Measurements from ENCODE around the gene CXCR1.
"Not testable (repeated sequence)": the region's sequence is repeated elsewhere in the genome, so short reads cannot be mapped to it uniquely, and the experiment has no call there.

The CXCR1 gene

DNA sequence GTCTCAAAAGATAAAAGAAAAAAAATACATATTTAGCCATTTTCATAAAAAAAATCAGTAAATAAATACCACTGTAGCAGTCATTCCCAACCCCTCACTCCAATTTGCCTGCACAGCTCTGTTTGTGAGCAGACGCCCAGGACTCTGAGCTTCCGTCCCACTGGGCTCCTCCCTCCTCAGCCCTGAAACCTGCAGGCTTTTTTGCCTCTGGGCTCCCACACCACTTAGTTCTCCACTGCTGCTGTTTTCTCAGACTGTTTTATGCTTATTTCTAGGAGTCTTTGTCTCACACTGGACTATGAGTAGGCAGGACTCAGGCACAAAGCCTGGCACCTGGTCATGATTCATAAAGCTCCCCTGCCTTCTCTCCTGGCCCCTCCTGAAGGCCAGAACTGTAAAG, 6.1 kb upstream of the CXCR1 start:
- peaks cover 4% of the 10 kb centered on the region for H3K27me3 Mint-ChIP-seq
- no peaks in the 10 kb centered on the region for H3K36me3 Mint-ChIP-seq (ENCODE audit: low read depth)
- no peak overlapping the region for H3K27ac Mint-ChIP-seq
- no peak overlapping the region for H3K4me3 Mint-ChIP-seq
- peaks cover 4% of the 10 kb centered on the region for H3K4me1 Mint-ChIP-seq (ENCODE audit: low read depth)
- H3K9me3 Mint-ChIP-seq = no peaks in the 10 kb centered on the region

DNA sequence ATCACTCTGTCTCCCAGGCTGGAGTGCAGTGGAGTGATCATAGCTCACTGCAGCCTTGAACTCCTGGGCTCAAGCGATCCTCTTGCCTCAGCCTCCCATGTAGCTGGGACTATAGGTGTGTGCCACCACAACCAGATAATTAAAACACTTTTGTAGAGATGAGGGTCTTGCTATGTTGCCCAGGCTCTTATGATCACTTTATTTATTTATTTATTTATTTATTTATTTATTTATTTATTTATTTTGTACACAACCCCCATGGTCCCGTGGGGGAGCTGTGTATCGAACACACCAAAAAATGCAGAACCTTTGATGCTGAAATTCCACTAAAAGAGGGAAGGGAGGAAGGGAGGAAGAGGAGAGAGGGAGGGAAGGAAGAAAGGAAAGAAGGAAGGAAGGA, 5.0 kb upstream of the CXCR1 start:
- H3K27ac Mint-ChIP-seq; H3K36me3 Mint-ChIP-seq (ENCODE audit: low read depth): not testable (repeated sequence)
- H3K4me1 Mint-ChIP-seq (ENCODE audit: low read depth) = peaks cover 15% of the 10 kb centered on the region

DNA sequence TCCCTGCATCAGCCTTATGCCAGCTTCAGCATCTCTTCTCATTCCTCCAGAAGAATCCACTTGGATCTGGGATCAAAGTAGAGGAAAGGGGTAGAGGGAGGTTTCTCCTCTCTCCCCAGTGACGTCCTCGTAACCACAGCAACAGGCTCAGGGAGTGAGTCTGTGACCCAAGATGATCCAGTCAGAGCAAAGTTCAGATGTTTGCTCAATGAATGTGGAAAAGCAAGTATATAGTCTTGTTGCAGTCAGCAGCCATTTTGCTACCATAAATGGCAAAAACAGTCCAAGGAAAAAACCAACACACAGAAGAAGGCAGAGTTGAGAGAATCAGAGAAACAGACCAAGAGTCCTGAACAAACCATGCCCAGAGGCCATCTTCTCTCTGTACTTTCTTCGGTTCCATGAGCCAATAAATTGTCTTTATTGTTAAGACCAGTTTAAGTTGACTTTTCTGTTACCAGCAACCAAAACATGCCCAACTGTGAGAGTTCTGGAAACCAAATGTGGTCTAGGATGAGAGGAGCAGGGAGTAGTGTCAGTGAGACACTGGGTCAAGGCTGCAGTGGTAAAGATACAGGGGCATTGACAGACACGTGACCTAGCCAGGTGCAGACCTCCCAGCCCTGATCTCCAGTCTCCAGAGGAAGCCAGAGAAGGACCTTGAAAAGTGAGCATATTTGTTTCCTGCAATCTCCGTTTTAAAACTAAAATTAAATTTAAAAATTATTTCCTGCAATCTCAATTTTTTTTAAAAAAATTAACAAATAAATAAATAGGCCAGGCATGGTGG, 3.2 kb upstream of the CXCR1 start:
- no peaks in the 10 kb centered on the region for H3K36me3 Mint-ChIP-seq (ENCODE audit: low read depth)
- H3K27me3 Mint-ChIP-seq = peaks cover 4% of the 10 kb centered on the region
- no peaks in the 10 kb centered on the region for H3K9me3 Mint-ChIP-seq
- no peak overlapping the region for H3K27ac Mint-ChIP-seq
- H3K4me3 Mint-ChIP-seq = no peak overlapping the region
- H3K4me1 Mint-ChIP-seq (ENCODE audit: low read depth) = peaks cover 20% of the 10 kb centered on the region

More for the DNA sequence above, 5.0 kb upstream of the CXCR1 start:
- H3K4me3 Mint-ChIP-seq, H3K9me3 Mint-ChIP-seq, H3K27me3 Mint-ChIP-seq: not testable (repeated sequence)

DNA sequence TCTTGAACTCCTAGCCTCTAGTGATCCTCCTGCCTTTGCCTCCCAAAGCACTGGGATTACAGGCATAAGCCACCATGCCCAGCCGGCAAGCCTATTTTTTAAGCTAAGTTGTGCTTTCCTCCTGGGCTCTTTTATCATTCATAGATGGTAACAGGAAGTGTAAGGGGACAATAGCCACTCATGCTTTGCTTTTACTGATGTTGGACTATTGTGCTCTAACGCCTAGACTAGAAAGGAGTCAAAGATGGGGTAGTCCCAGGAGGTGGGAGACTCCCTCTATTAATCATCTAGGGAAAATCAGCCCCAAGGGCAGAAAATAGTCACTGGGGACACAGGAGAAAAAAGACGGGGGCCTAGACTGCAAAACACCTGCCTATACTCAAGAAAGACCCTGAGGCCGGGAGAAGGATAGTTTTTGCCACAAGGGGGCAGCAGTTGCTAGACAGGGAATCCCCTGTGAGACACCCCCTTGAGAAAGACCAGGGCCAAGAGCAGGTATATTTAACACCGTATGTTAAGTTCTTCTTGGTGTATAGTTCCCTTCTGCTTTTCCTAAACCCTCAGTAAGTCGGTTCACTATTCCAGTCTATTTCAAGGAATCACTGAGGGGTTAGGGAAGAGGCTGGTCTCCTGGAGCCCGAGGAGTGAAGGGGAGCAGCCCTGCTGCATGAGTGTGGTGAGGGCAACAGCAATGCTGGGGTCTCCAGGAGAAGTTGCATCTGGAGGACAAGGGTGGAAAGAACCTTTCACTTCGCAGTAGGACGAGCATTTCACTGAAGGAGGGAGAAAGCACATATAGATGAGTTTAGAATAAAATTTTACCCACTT, 2.1 kb upstream of the CXCR1 start:
- H3K27ac Mint-ChIP-seq = no peak overlapping the region

DNA sequence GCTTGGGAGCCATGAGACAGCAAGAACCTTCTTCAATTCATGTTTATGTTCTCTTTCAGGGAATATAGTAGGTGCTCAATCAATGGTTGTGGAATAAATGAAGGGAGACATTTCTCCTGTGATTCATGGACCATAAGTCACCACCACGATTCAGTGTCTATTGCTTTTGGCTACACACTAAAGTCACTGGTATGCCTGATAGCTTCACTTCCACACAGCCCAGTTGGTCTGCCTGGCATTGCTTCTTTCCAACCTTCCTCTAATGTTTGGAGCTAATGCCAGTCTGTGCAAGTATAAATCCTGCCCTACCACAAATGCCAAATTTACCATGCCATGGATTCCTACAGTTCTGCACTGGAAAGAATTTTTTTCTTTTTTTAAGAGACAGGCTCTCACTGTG, 1.3 kb upstream of the CXCR1 start:
- no peaks in the 10 kb centered on the region for H3K36me3 Mint-ChIP-seq (ENCODE audit: low read depth)
- no peak overlapping the region for H3K27ac Mint-ChIP-seq
- peaks cover 4% of the 10 kb centered on the region for H3K27me3 Mint-ChIP-seq
- H3K9me3 Mint-ChIP-seq = no peaks in the 10 kb centered on the region
- H3K4me1 Mint-ChIP-seq (ENCODE audit: low read depth) = peaks cover 20% of the 10 kb centered on the region
- H3K4me3 Mint-ChIP-seq = no peak overlapping the region

More for the DNA sequence above, 2.1 kb upstream of the CXCR1 start:
- no peaks in the 10 kb centered on the region for H3K36me3 Mint-ChIP-seq (ENCODE audit: low read depth)
- H3K27me3 Mint-ChIP-seq = peaks cover 4% of the 10 kb centered on the region
- peaks cover 20% of the 10 kb centered on the region for H3K4me1 Mint-ChIP-seq (ENCODE audit: low read depth)
- H3K9me3 Mint-ChIP-seq = no peaks in the 10 kb centered on the region
- no peak overlapping the region for H3K4me3 Mint-ChIP-seq

DNA sequence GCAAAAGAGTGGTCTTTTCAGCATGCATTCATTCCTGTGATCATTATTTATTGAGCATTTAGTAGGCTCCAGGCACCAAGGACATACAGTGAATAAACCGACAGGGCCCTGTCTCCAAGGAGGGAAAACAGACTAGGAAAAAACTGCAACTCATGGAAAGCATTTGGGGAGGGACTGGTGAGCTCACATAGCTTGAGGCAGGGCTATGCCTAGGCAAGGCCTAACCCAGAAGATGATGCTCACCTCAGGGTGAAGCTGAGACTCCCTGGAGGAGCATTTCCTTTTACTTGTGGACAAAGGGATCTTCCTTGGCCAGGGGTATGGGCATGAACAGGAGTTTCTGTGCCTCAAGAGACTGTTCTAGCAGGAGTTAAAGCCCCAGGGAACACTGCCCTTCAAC, 3.9 kb downstream of the CXCR1 start:
- no peak overlapping the region for H3K4me3 Mint-ChIP-seq
- H3K27me3 Mint-ChIP-seq = peaks cover 4% of the 10 kb centered on the region
- no peaks in the 10 kb centered on the region for H3K9me3 Mint-ChIP-seq
- H3K27ac Mint-ChIP-seq = no peak overlapping the region
- H3K36me3 Mint-ChIP-seq (ENCODE audit: low read depth) = no peaks in the 10 kb centered on the region
- peaks cover 15% of the 10 kb centered on the region for H3K4me1 Mint-ChIP-seq (ENCODE audit: low read depth)

DNA sequence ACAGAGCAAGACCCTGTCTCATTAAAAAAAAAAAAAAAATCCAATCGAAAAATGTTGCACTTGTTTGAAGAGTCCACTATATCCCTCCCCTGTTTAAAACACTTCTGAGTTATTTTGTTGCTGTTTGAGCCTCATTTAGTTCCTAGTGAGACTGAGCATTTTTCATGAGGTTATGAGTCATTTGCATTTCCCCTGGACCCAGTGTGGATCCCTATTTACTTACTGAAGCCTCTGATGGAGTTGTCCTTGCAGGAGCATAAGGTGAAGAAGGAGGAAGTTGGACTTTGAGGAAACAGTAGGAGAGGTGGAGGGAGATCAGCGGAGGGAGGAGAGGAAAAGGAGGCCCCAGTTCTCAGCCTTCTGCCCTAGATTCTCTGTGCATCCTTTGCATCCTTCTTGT, 5.1 kb downstream of the CXCR1 start:
- H3K27me3 Mint-ChIP-seq = peaks cover 4% of the 10 kb centered on the region
- no peaks in the 10 kb centered on the region for H3K36me3 Mint-ChIP-seq (ENCODE audit: low read depth)
- no peak overlapping the region for H3K27ac Mint-ChIP-seq
- no peak overlapping the region for H3K4me3 Mint-ChIP-seq
- peaks cover 4% of the 10 kb centered on the region for H3K4me1 Mint-ChIP-seq (ENCODE audit: low read depth)
- H3K9me3 Mint-ChIP-seq = no peaks in the 10 kb centered on the region

DNA sequence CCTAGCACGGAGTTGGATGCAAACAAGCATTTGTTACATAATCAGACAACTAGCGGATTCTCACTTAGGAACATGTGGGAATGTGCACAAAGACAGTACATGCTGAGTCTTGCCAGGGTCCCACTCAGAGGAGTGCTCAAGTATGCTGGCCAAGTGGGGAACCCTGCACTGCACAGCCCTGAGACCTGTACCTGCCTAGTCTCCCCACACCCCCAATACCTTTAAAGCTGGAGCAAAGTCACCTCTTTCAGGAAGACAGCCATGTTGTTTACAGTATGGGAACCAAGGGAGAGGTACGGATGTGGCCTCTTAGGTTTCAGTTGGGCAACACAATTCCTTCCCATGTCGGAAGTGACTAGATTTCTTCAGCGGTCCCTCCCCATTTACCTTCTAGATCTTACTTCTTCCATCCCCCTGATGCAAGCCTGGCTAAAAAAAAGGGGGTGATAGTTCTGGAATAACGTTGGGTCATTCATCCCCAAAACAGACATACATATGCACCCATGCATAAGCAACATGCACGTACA, 10.7 kb downstream of the CXCR1 start:
- Mint-ChIP-seq H3K36me3 (ENCODE audit: low read depth) (no peaks in the 10 kb centered on the region), H3K4me1 (ENCODE audit: low read depth) (no peaks in the 10 kb centered on the region), H3K27me3 (peaks cover 4% of the 10 kb centered on the region), H3K4me3 (no peak overlapping the region), H3K9me3 (no peaks in the 10 kb centered on the region), H3K27ac (no peak overlapping the region)

DNA sequence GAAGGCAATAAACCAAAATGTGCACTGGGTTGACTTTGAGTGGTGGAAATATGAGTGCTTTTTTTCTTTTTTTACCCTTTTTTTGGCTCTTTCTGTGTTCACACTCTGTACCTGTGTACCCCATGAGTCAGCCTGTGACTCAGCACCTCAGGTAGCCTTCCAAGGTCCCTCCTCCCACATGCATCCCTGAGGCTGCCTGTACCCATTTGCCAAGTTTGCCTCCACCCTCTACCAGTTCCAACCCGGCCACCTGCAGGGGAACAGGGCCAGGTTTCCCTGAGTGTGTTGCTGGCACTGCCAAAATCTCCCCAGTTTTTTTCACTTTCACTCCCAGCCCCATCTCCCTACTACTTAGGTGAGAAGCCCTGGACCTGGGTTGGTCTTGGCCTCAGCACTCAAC, 14.0 kb downstream of the CXCR1 start:
- Mint-ChIP-seq H3K27ac (no peak overlapping the region), H3K27me3 (no peaks in the 10 kb centered on the region), H3K4me3 (no peak overlapping the region), H3K36me3 (ENCODE audit: low read depth) (no peaks in the 10 kb centered on the region), H3K9me3 (no peaks in the 10 kb centered on the region), H3K4me1 (ENCODE audit: low read depth) (no peaks in the 10 kb centered on the region)

DNA sequence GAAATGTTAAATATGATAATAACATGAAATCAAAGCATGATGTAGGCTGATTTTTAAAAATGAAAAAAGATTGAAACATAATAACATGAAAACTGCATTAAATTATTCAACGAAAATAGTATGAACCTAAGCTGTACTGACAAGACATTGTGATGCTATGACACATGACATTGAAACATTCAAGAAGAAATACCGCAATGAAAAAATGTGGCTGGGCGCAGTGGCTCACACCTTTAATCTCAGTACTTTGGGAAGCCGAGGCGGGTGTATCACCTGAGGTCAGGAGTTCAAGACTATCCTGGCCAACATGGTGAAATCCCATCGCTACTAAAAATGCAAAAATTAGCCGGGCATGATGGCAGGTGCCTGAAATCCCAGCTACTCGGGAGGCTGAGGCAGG, 14.6 kb downstream of the CXCR1 start:
- H3K9me3 Mint-ChIP-seq = no peaks in the 10 kb centered on the region
- no peak overlapping the region for H3K4me3 Mint-ChIP-seq
- no peaks in the 10 kb centered on the region for H3K4me1 Mint-ChIP-seq (ENCODE audit: low read depth)
- no peaks in the 10 kb centered on the region for H3K27me3 Mint-ChIP-seq
- H3K36me3 Mint-ChIP-seq (ENCODE audit: low read depth) = no peaks in the 10 kb centered on the region
- H3K27ac Mint-ChIP-seq = no peak overlapping the region

DNA sequence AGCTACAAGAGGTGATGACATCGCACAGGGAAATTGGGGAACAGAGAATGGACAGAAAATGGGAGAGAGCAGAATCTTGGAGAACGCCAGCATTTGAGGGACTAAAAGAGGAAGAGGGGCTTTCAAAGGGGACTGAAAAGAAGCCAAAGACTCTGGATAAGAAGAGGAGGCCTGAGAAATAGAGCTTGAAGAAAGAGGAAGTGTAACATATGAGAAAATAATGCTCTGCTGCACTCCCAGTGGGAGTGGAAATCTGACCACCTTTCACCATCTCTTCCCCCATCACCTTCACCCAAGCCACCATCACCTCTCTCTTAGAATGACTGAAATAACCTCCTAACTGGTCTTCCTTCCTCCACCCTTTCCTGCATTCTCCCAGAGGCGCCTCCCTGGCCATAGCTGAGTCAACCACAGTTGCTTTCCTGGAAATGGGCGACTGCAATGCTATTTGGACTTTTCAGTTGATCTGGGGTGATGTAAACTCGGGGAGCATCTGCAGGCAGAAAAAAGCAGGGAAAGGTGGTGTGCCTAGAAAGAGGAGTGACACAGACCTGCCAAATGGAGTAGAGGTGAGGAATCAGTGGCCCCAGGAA, 16.8 kb downstream of the CXCR1 start:
- Mint-ChIP-seq H3K4me3 (no peak overlapping the region), H3K9me3 (no peaks in the 10 kb centered on the region), H3K4me1 (ENCODE audit: low read depth) (no peaks in the 10 kb centered on the region), H3K36me3 (ENCODE audit: low read depth) (no peaks in the 10 kb centered on the region), H3K27me3 (no peaks in the 10 kb centered on the region), H3K27ac (no peak overlapping the region)

DNA sequence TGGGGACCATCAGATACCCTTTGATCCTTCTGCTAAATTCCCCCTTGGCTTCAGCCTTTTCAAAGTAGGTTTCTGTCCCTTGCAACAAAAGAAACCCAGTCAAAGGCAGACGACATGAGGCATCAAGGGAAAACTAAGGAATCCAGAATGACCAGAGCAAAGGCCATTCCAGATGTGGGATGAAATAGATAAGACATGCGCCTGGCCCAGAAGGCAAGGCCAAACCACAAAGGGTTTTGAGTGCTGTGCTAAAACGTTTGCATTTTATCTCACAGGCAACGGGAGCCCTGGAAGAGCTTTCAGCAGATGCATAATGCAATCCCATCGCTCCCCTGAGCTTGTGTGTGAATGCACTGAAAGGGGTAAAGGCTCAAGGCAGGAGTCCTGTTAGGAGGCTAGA, 17.7 kb downstream of the CXCR1 start:
- Mint-ChIP-seq H3K4me1 (ENCODE audit: low read depth) (no peaks in the 10 kb centered on the region), H3K9me3 (no peaks in the 10 kb centered on the region), H3K36me3 (ENCODE audit: low read depth) (no peaks in the 10 kb centered on the region), H3K4me3 (no peak overlapping the region), H3K27ac (no peak overlapping the region), H3K27me3 (no peaks in the 10 kb centered on the region)

DNA sequence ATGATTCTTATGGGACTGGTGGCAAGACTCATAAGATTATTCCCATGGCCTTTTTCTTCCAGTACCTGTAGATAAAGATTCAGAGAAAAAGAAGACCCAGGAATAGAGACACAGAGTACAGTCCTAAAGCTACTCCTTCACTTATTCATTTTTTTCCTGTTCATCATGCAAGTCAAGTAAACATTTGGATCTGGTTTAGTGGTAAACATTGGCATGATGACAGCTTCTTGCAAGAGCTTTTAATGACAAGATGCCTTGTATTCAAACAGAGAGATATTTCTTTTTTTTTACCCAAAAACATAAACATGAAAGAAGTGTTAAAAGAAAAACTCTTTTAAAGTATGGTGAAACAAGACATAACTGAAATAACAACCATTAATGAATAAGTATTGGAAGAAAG, 20.7 kb downstream of the CXCR1 start:
- peaks cover 5% of the 10 kb centered on the region for H3K27me3 Mint-ChIP-seq
- no peaks in the 10 kb centered on the region for H3K9me3 Mint-ChIP-seq
- no peaks in the 10 kb centered on the region for H3K36me3 Mint-ChIP-seq (ENCODE audit: low read depth)
- H3K4me1 Mint-ChIP-seq (ENCODE audit: low read depth) = no peaks in the 10 kb centered on the region
- H3K4me3 Mint-ChIP-seq = no peak overlapping the region
- H3K27ac Mint-ChIP-seq = no peak overlapping the region

DNA sequence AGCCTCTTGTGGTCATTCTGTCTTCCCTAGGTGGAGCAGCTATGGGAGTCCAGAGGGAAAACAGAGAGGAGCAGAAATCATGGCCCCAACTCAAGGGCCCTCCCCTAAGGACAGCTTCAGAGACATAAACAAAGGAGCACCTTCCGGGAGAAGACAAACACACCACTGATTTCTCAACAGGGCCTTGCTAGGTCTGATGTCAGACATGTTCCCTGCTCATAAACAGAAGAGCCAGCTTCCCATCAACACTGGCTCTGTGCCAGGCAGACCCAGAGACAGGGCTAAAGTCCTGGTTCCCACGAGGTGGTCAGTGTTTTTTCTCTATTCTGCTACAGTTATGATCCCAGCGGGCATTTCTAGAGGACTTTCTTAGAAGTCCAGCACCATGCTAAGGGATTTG, 21.6 kb downstream of the CXCR1 start:
- no peak overlapping the region for H3K4me3 Mint-ChIP-seq
- no peaks in the 10 kb centered on the region for H3K9me3 Mint-ChIP-seq
- H3K36me3 Mint-ChIP-seq (ENCODE audit: low read depth) = no peaks in the 10 kb centered on the region
- H3K27me3 Mint-ChIP-seq = peaks cover 8% of the 10 kb centered on the region
- no peak overlapping the region for H3K27ac Mint-ChIP-seq
- no peaks in the 10 kb centered on the region for H3K4me1 Mint-ChIP-seq (ENCODE audit: low read depth)

DNA sequence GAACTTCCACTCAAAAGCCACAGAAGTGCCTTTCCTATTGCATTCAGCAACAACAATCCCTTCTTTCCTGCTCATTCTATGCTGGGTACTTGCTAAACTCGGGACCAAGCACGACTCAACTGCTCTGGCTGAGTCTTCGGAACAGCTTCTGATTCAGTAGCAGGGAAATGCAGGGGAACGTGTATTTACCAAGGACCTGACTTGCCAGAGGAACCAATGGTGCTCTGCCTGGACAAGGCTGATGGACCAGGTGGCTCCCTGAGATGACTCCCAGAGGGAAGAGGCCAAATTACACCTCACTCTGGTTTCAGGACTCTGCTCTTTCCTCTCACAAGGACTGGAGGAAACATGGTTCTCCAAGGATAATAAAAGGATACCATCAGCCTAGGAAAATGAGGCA, 28.7 kb downstream of the CXCR1 start:
- no peaks in the 10 kb centered on the region for H3K36me3 Mint-ChIP-seq (ENCODE audit: low read depth)
- H3K9me3 Mint-ChIP-seq = no peaks in the 10 kb centered on the region
- H3K27ac Mint-ChIP-seq = no peak overlapping the region
- H3K4me1 Mint-ChIP-seq (ENCODE audit: low read depth) = no peaks in the 10 kb centered on the region
- no peak overlapping the region for H3K4me3 Mint-ChIP-seq
- peaks cover 43% of the 10 kb centered on the region for H3K27me3 Mint-ChIP-seq
